ENCODE results near the gene GSTCD. TPM values are rescaled to one million over a fixed set of nuclear protein-coding genes. Genes with fewer than 3 reads are reported as not detected.

GSTCD gene
- total RNA-seq, 6 donors from 2014 or later, result 6.0 to 9.9 (median 8.0) TPM

GRCh38 chr4:105871997-105872396 lies 163.4 kb downstream of the GSTCD start:
- WGBS, 2 donors, result 71 to 82% methylated on average over 2 of the region's 2 CpGs
- no peak for ATAC-seq (ENCODE audit: low FRiP score in 2 of 2)

DNA sequence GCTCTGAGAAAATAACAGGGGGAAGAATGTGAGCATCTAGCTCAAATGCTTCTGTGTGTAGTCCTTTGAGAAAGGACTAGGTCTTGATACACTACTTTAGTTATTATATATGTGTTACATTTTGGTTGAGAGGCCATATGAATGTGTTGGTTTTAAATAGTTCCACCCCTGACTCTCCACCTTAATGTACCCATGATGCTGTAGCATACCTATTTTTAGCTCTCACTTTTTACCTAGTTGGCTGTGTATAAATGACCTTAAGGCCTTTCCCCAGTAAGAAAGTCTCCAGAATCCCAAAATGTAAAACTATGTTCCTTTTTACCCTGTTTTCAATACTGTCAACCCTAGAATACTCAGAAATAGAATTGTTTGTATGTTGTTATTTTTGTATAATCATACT lies 166.6 kb downstream of the GSTCD start:
- no peaks in the 10 kb centered on the region for H3K27me3 ChIP-seq
- no peaks in the 10 kb centered on the region for H3K36me3 ChIP-seq
- DNase-seq, result no peak
- no peaks in the 10 kb centered on the region for H3K9me3 ChIP-seq
- H3K4me1 ChIP-seq, result no peaks in the 10 kb centered on the region
- no peak for ATAC-seq (ENCODE audit: low FRiP score in 2 of 2)
- H3K27ac ChIP-seq, result no peak overlapping the region
- no peak for TF ChIP-seq POLR2A (IDR thresholded peaks at IDR 0.05)
- no peak for TF ChIP-seq POLR2AphosphoS5 (IDR thresholded peaks at IDR 0.05)
- TF ChIP-seq EP300 (IDR thresholded peaks at IDR 0.05), result no peak
- no peak for TF ChIP-seq CTCF (IDR thresholded peaks at IDR 0.05)
- H3K4me3 ChIP-seq, result no peak overlapping the region

More at GRCh38 chr4:105871997-105872396, 163.4 kb downstream of the GSTCD start:
- Histone ChIP-seq H3K36me3 (no peaks in the 10 kb centered on the region), H3K4me3 (no peak overlapping the region), H3K4me1 (no peaks in the 10 kb centered on the region), H3K27me3 (no peaks in the 10 kb centered on the region), H3K9me3 (no peaks in the 10 kb centered on the region), H3K27ac (no peak overlapping the region)
- DNase-seq, result no peak
- TF ChIP-seq POLR2A (IDR thresholded peaks at IDR 0.05), result no peak
- TF ChIP-seq CTCF (IDR thresholded peaks at IDR 0.05), result no peak
- no peak for TF ChIP-seq EP300 (IDR thresholded peaks at IDR 0.05)
- no peak for TF ChIP-seq POLR2AphosphoS5 (IDR thresholded peaks at IDR 0.05)

DNA sequence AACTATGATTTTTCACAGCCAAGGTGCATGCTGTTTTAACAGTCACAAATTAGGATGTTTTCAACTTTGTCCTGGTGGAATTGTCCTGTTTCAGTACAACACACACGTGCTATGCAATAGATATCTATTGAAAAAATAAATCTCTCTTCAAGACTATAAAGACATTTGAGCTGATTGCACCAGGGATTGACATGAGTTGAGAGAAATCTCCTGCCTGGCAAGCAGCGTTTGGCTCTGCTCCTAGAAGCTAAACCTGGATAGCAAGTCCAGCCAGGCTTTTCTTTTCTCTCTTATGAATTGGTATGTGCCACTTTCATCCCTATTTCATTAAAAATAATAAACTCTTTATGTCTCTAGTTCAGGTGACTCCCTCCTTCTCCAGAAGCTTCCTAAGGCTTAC lies 170.1 kb downstream of the GSTCD start:
- WGBS, 2 donors, result 54 to 69% methylated on average over 2 of the region's 2 CpGs
- no peak for TF ChIP-seq CTCF (IDR thresholded peaks at IDR 0.05)
- no peak for TF ChIP-seq POLR2A (IDR thresholded peaks at IDR 0.05)
- no peak for TF ChIP-seq POLR2AphosphoS5 (IDR thresholded peaks at IDR 0.05)
- no peak for TF ChIP-seq EP300 (IDR thresholded peaks at IDR 0.05)
- Histone ChIP-seq H3K36me3 (no peaks in the 10 kb centered on the region), H3K4me3 (no peak overlapping the region), H3K27me3 (no peaks in the 10 kb centered on the region), H3K9me3 (no peaks in the 10 kb centered on the region), H3K4me1 (no peaks in the 10 kb centered on the region), H3K27ac (no peak overlapping the region)
- no peak for ATAC-seq (ENCODE audit: low FRiP score in 2 of 2)
- DNase-seq, result no peak

- no peak for ATAC-seq (ENCODE audit: low FRiP score in 2 of 2)
- H3K27me3 ChIP-seq, result no peaks in the 10 kb centered on the region
- H3K4me1 ChIP-seq, result peaks cover 0 to 5% (median 0%) of the 10 kb centered on the region in 4 donors
- H3K4me3 ChIP-seq, result no peak overlapping the region
- WGBS, 2 donors, result 66 to 70% methylated on average over 2 of the region's 2 CpGs
- H3K27ac ChIP-seq, result no peak overlapping the region
- H3K36me3 ChIP-seq, result no peaks in the 10 kb centered on the region
- no peak for DNase-seq
- H3K9me3 ChIP-seq, result no peaks in the 10 kb centered on the region
- no peak for TF ChIP-seq POLR2A (IDR thresholded peaks at IDR 0.05)
Measured at GRCh38 chr4:105887508-105887907, 178.9 kb downstream of the GSTCD start.

DNA sequence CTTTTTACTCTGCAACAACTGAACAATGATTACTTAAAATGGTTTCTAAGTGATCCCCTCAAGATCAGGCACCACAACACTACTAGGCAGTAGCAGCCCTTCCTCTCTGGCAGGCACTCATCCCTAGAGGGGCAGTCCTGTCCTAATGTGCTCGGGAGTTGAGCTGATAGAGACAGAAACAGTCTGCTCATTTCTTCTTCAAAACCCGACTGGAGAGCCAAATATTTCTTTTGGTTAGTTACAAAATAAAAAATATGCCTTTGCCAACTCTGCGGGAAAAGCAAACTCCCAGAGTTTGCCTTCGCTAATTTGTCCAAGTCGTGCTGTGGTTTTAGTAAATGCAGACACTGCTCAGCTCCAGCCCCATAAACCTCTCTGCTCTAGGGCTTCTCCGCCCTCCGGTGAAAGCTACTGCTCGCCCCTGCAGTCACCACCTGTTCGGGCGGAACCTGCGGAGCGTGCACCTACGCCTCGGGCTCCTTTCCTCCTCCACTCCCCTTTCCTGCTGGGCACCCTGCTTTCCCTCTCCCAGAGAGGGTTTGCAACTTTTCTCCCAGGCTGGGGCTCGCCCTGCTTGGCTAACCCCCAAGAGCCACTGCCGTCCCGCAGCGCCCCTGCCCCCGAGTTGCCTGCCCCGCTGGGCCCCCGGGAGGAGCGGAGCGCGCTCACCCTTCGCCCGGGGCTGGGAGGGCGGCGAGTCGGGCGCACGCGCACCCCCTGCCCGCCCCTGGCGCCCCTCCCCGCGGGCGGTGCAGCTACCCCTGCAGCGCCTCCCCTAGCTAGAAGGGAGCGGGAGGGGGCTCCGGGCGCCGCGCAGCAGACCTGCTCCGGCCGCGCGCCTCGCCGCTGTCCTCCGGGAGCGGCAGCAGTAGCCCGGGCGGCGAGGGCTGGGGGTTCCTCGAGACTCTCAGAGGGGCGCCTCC lies 186.3 kb downstream of the GSTCD start, which contains the start of gene NPNT:
NPNT (plus strand) TSS at position 812 of the 923 bp plus-strand sequence. CDS start 182 bp downstream, outside the sequence.
- peak within 1 kb of the TSS; percentile 5 to 75 (median 64) for H3K4me3 ChIP-seq
- TF ChIP-seq EP300 (IDR thresholded peaks at IDR 0.05), result no peak
- TF ChIP-seq CTCF (IDR thresholded peaks at IDR 0.05), result no peak
- peak in 1 of 2 donors; percentile 72 for TF ChIP-seq POLR2AphosphoS5 (IDR thresholded peaks at IDR 0.05)
- TF ChIP-seq POLR2A (IDR thresholded peaks at IDR 0.05), result peak in 2 of 4 donors; percentile 56 to 94

More for the DNA sequence above, 186.3 kb downstream of the GSTCD start, which contains the start of gene NPNT:
- peak; percentile 73 to 92 for DNase-seq
- Histone ChIP-seq H3K27ac (peak within 1 kb of the TSS; percentile 88 to 93 (median 90)), H3K9me3 (no peaks in the 10 kb centered on the region), H3K36me3 (no peaks in the 10 kb centered on the region), H3K27me3 (peaks cover 0 to 19% (median 0%) of the 10 kb centered on the region in 4 donors), H3K4me1 (peaks cover 4 to 21% (median 13%) of the 10 kb centered on the region in 4 donors)
- WGBS, 2 donors, result 2 to 8% methylated on average over 14 to 36 of the region's 56 CpGs
- peak; percentile 79 to 90 for ATAC-seq (ENCODE audit: low FRiP score in 2 of 2)

All from upper lobe of left lung (tissue), 6 donors.